Spleen (tissue), 11 donors: ENCODE data around the gene SHISA4. TPM values are rescaled to one million over a fixed set of nuclear protein-coding genes. Genes with fewer than 3 reads are reported as not detected.

ENCODE experiments used
- DNase-seq: peaks from one replicate; pipeline ENCODE4 v3.0.0-alpha.2; 2020
- H3K27ac ChIP-seq, 8 donors: fragments of 200-600 bp; sonication (generic) in 7 of 8; 1 replicate in 4 of 8; 2 replicates in 4 of 8; pipeline versions ENCODE4 v1.5.0 to v1.8.0; 2016 to 2021; ENCODE audit warnings: inconsistent platforms in 4 of 8, mild to moderate bottlenecking in 4 of 8, moderate library complexity in 1 of 8
- H3K27me3 ChIP-seq, 7 donors: fragments of 200-600 bp; sonication (generic) in 6 of 7; replicated peaks in 1 of 7; 1 replicate in 4 of 7; 2 replicates in 3 of 7; pipeline versions ENCODE4 v1.5.0 to v1.8.0; 2016 to 2021; ENCODE audit warnings: inconsistent platforms in 3 of 7, mild to moderate bottlenecking in 1 of 7
- H3K36me3 ChIP-seq, 6 donors: fragments of 200-600 bp; sonication (generic) in 5 of 6; 1 replicate in 4 of 6; 2 replicates in 2 of 6; pipeline versions ENCODE4 v1.5.0 to v1.8.0; 2016 to 2021; ENCODE audit warnings: inconsistent platforms in 2 of 6
- H3K4me1 ChIP-seq, 6 donors: fragments of 200-600 bp; sonication (generic) in 5 of 6; 1 replicate in 3 of 6; 2 replicates in 3 of 6; pipeline versions ENCODE4 v1.5.0 to v1.8.0; 2016 to 2021; ENCODE audit warnings: inconsistent platforms in 3 of 6
- H3K4me3 ChIP-seq, 8 donors: fragments of 200-600 bp; sonication (generic) in 7 of 8; 1 replicate in 4 of 8; 2 replicates in 4 of 8; pipeline versions ENCODE4 v1.5.0 to v1.8.0; 2016 to 2021; ENCODE audit warnings: inconsistent platforms in 4 of 8, mild to moderate bottlenecking in 4 of 8, moderate library complexity in 2 of 8
- H3K9me3 ChIP-seq, 8 donors: fragments of 200-600 bp; sonication (generic) in 7 of 8; 1 replicate in 4 of 8; 2 replicates in 4 of 8; pipeline versions ENCODE4 v1.5.0 to v1.8.0; 2016 to 2021; ENCODE audit warnings: inconsistent platforms in 4 of 8
- CTCF ChIP-seq, 11 experiments: fragments of 200-600 bp in 7 of 11; fragments of 450-650 bp in 4 of 11; sonication (generic) in 4 of 11; IDR thresholded peaks in 8 of 11; conservative IDR thresholded peaks in 3 of 11; 1 replicate in 7 of 11; 2 replicates in 4 of 11; pipeline versions ENCODE4 v1.4.0 to v1.8.0; 2016 to 2021; ENCODE audit warnings: antibody characterized with exemption in 11 of 11, inconsistent platforms in 4 of 11, mild to moderate bottlenecking in 1 of 11
- POLR2A ChIP-seq, 3 donors: fragments of 450-650 bp; IDR thresholded peaks; one replicate each; pipeline ENCODE4 v1.5.1; 2017; ENCODE audit warnings: antibody characterized with exemption in 3 of 3, mild to moderate bottlenecking in 1 of 3
- POLR2AphosphoS5 ChIP-seq, 3 donors: sonication (generic); formaldehyde crosslinking; IDR thresholded peaks; one replicate each; pipeline ENCODE4 v1.5.1; 2017; ENCODE audit warnings: antibody characterized with exemption in 3 of 3
- WGBS, 5 donors: extraction: QIAGEN DNeasy Blood & Tissue Kit in 3 of 5; methylation state at CpG; one replicate each; pipeline versions ENCODE4 v1.1.5 to v1.1.7; 2013 to 2018; 5-methylcytosine and 5-hydroxymethylcytosine counted together
- intact Hi-C: fragments of 100-400 bp; cut with DNase I; formaldehyde crosslinking; loops from one replicate; pipeline ENCODE4 v1.15.0; 2023; ENCODE audit warnings: low total_unique reads
- polyA plus RNA-seq, 3 donors: library from polyadenylated mRNA; stranded (reverse); fragments of 200-250 nt; gene quantifications; one replicate each; pipeline ENCODE4 v1.2.1, GENCODE V29; 2013
- total RNA-seq, 7 donors: library from RNA; depleted of rRNA in 3 of 7; stranded (reverse); fragments of >200 nt in 3 of 7; fragmentation: NEBNext Ultra II Directional in 4 of 7; extraction: Animal tissue kit (Norgen Biotek cat#: 25700) in 4 of 7; gene quantifications; one replicate each; pipeline versions ENCODE4 v1.1.0 to v1.2.1, GENCODE V29; 2016 to 2021
- donor health status: healthy with polysubstance abuse.
- donor health status: DM: no; HTN: no; CAD: no; lungs with moderate emphysema.
- donor health status: DM: no; HTN: no; CAD: no.
- donor health status: Bipolar disorder and iron deficiency.
- donor health status: healthy.
- donor health status: DM: no; HTN: no; CAD: no.
- donor health status: DM: yes; HTN: yes; CAD: no.

SHISA4 gene
- total and polyA plus RNA-seq, 10 donors, result 3.2 to 13.3 (median 6.2) TPM

- intact Hi-C loops, result no loop called here
- 70 to 83% (median 76%) methylated on average over 5 of the region's 5 CpGs for WGBS, 5 donors
- H3K36me3 ChIP-seq, result no peaks in the 10 kb centered on the region
Measured at GRCh38 chr1:201918343-201918742, 29.6 kb downstream of the SHISA4 start.

GRCh38 chr1:201921952-201922558 is 33.4 kb downstream of the SHISA4 start:
- Histone ChIP-seq H3K4me1 (peaks cover 0 to 3% (median 1%) of the 10 kb centered on the region in 6 donors), H3K36me3 (no peaks in the 10 kb centered on the region), H3K27ac (no peak overlapping the region), H3K27me3 (no peaks in the 10 kb centered on the region), H3K4me3 (no peak overlapping the region), H3K9me3 (no peaks in the 10 kb centered on the region)
- intact Hi-C loops, result no loop called here
- 86 to 93% (median 92%) methylated on average over 3 of the region's 3 CpGs for WGBS, 5 donors
- DNase-seq, result no peak
- TF ChIP-seq POLR2AphosphoS5 (IDR thresholded peaks at IDR 0.05) (no peak), CTCF (IDR thresholded peaks at IDR 0.05 in 8 of 11, conservative IDR thresholded peaks at IDR 0.05 in 3 of 11) (no peak), POLR2A (IDR thresholded peaks at IDR 0.05) (no peak)

More at GRCh38 chr1:201918343-201918742, 29.6 kb downstream of the SHISA4 start:
- no peak for TF ChIP-seq POLR2A (IDR thresholded peaks at IDR 0.05)
- TF ChIP-seq POLR2AphosphoS5 (IDR thresholded peaks at IDR 0.05), result no peak
- no peak for TF ChIP-seq CTCF (IDR thresholded peaks at IDR 0.05 in 8 of 11, conservative IDR thresholded peaks at IDR 0.05 in 3 of 11)
- Histone ChIP-seq H3K27ac (peak overlapping the region in 4 of 8 donors; percentile 50 to 54 (median 54)), H3K4me3 (no peak overlapping the region), H3K27me3 (peaks cover 0 to 4% (median 0%) of the 10 kb centered on the region in 7 donors), H3K9me3 (no peaks in the 10 kb centered on the region), H3K4me1 (peaks cover 0 to 12% (median 1%) of the 10 kb centered on the region in 6 donors)
- no peak for DNase-seq

GRCh38 chr1:201925301-201925567 is 36.5 kb downstream of the SHISA4 start:
- 55 to 70% (median 61%) methylated on average over 2 of the region's 2 CpGs for WGBS, 5 donors
- no peaks in the 10 kb centered on the region for H3K36me3 ChIP-seq
- DNase-seq, result no peak
- H3K9me3 ChIP-seq, result no peaks in the 10 kb centered on the region
- peaks cover 0 to 7% (median 0%) of the 10 kb centered on the region in 7 donors for H3K27me3 ChIP-seq
- no peak overlapping the region for H3K27ac ChIP-seq
- intact Hi-C loops, result no loop called here
- no peaks in the 10 kb centered on the region for H3K4me1 ChIP-seq
- H3K4me3 ChIP-seq, result no peak overlapping the region
- no peak for TF ChIP-seq POLR2A (IDR thresholded peaks at IDR 0.05)

- peaks cover 0 to 10% (median 0%) of the 10 kb centered on the region in 7 donors for H3K27me3 ChIP-seq
- no peak for DNase-seq
- H3K27ac ChIP-seq, result no peak overlapping the region
- H3K4me3 ChIP-seq, result no peak overlapping the region
- WGBS, 5 donors, result 74 to 88% (median 83%) methylated on average over 5 of the region's 5 CpGs
- H3K9me3 ChIP-seq, result no peaks in the 10 kb centered on the region
- no peaks in the 10 kb centered on the region for H3K36me3 ChIP-seq
- H3K4me1 ChIP-seq, result no peaks in the 10 kb centered on the region
- TF ChIP-seq POLR2AphosphoS5 (IDR thresholded peaks at IDR 0.05), result no peak
- TF ChIP-seq POLR2A (IDR thresholded peaks at IDR 0.05), result no peak
- no peak for TF ChIP-seq CTCF (IDR thresholded peaks at IDR 0.05 in 8 of 11, conservative IDR thresholded peaks at IDR 0.05 in 3 of 11)
- intact Hi-C loops, result no loop called here
Measured at GRCh38 chr1:201925981-201926645, 37.4 kb downstream of the SHISA4 start.
